Endothelial cell (in vitro differentiated cells): Measurements from ENCODE around the gene NCAM1. TPM values are rescaled to one million over a fixed set of nuclear protein-coding genes. Genes with fewer than 3 reads are reported as not detected.

Experiments
- DNase-seq: peaks from one replicate; pipeline ENCODE4 v3.0.0; 2021; ENCODE audit warnings: low spot score
- H3K27ac Mint-ChIP-seq: one replicate; pipeline ENCODE4 v1.8.0; 2021; ENCODE audit warnings: mixed read lengths, inconsistent platforms; ENCODE audit not compliant: unreplicated experiment
- H3K27me3 Mint-ChIP-seq: one replicate; pipeline ENCODE4 v1.8.0; 2021; ENCODE audit warnings: mild to moderate bottlenecking, moderate library complexity, mixed read lengths, inconsistent platforms; ENCODE audit not compliant: unreplicated experiment
- H3K36me3 Mint-ChIP-seq: one replicate; pipeline ENCODE4 v1.8.0; 2021; ENCODE audit warnings: mild to moderate bottlenecking, low read depth, mixed read lengths, inconsistent platforms; ENCODE audit not compliant: unreplicated experiment
- H3K4me1 Mint-ChIP-seq: one replicate; pipeline ENCODE4 v1.8.0; 2021; ENCODE audit warnings: mild to moderate bottlenecking, mixed read lengths, inconsistent platforms; ENCODE audit not compliant: unreplicated experiment
- H3K4me3 Mint-ChIP-seq: one replicate; pipeline ENCODE4 v1.8.0; 2021; ENCODE audit warnings: mild to moderate bottlenecking, mixed read lengths, inconsistent platforms; ENCODE audit not compliant: unreplicated experiment
- H3K9me3 Mint-ChIP-seq: one replicate; pipeline ENCODE4 v1.8.0; 2021; ENCODE audit warnings: mixed read lengths, inconsistent platforms; ENCODE audit not compliant: unreplicated experiment
- CTCF ChIP-seq: fragments of 200-600 bp; sonication (generic); IDR thresholded peaks from one replicate; pipeline ENCODE4 v1.5.0; 2021; ENCODE audit warnings: antibody characterized with exemption; ENCODE audit not compliant: unreplicated experiment
- total RNA-seq: library from RNA; stranded (reverse); fragmentation: NEBNext Ultra II Directional; extraction: Animal tissue kit (Norgen Biotek cat#: 25700); gene quantifications from one replicate; pipeline ENCODE4 v1.2.1, GENCODE V29; 2021; ENCODE audit not compliant: unreplicated experiment

NCAM1 gene
- total RNA-seq, 1 donor from 2014 or later = 21.9 TPM

DNA sequence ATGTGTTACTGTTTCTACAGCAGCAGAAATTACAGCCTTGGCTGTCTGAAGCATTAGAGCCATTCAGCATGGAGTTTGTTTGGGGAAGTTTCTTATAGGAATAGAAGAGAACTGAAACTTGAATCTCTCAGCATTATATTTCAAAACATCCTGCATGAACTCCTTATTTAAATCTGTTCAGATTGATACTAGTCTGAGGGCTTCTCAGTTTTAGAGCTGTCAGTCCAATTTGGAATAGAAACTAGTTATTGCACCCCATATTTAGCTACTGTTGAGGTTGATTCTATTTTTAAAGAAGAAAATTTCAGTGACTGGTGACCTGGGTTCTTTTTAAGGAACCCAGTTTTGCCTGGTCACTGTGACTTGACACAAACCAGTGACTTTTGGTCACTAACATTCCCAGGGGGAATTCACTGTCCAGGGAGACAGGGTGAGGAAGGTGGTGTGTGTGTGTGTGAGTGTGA is 227.2 kb downstream of the NCAM1 start:
- no peak overlapping the region for H3K4me3 Mint-ChIP-seq
- no peaks in the 10 kb centered on the region for H3K4me1 Mint-ChIP-seq
- H3K9me3 Mint-ChIP-seq = no peaks in the 10 kb centered on the region
- no peak for TF ChIP-seq CTCF
- no peak for DNase-seq
- H3K27ac Mint-ChIP-seq = no peak overlapping the region
- no peaks in the 10 kb centered on the region for H3K27me3 Mint-ChIP-seq
- no peaks in the 10 kb centered on the region for H3K36me3 Mint-ChIP-seq

GRCh38 chr11:113189909-113190667 is 228.9 kb downstream of the NCAM1 start:
- Mint-ChIP-seq H3K4me1 (no peaks in the 10 kb centered on the region), H3K27me3 (no peaks in the 10 kb centered on the region), H3K27ac (no peak overlapping the region), H3K4me3 (no peak overlapping the region), H3K36me3 (no peaks in the 10 kb centered on the region), H3K9me3 (no peaks in the 10 kb centered on the region)
- no peak for TF ChIP-seq CTCF
- DNase-seq = no peak

- no peak for TF ChIP-seq CTCF
- H3K4me3 Mint-ChIP-seq = no peak overlapping the region
- H3K36me3 Mint-ChIP-seq = no peaks in the 10 kb centered on the region
- H3K9me3 Mint-ChIP-seq = no peaks in the 10 kb centered on the region
- DNase-seq = no peak
- H3K27me3 Mint-ChIP-seq = no peaks in the 10 kb centered on the region
- no peak overlapping the region for H3K27ac Mint-ChIP-seq
- H3K4me1 Mint-ChIP-seq = no peaks in the 10 kb centered on the region
Observed at GRCh38 chr11:113192121-113192925, 231.1 kb downstream of the NCAM1 start.

GRCh38 chr11:113193016-113193415 is 231.8 kb downstream of the NCAM1 start:
- no peak for TF ChIP-seq CTCF
- H3K27ac Mint-ChIP-seq = no peak overlapping the region
- no peaks in the 10 kb centered on the region for H3K9me3 Mint-ChIP-seq
- no peaks in the 10 kb centered on the region for H3K27me3 Mint-ChIP-seq
- no peak for DNase-seq
- no peak overlapping the region for H3K4me3 Mint-ChIP-seq
- H3K36me3 Mint-ChIP-seq = no peaks in the 10 kb centered on the region
- no peaks in the 10 kb centered on the region for H3K4me1 Mint-ChIP-seq

GRCh38 chr11:113193946-113194345 is 232.7 kb downstream of the NCAM1 start:
- TF ChIP-seq CTCF = no peak
- no peak overlapping the region for H3K27ac Mint-ChIP-seq
- H3K9me3 Mint-ChIP-seq = no peaks in the 10 kb centered on the region
- no peak overlapping the region for H3K4me3 Mint-ChIP-seq
- no peak for DNase-seq
- H3K4me1 Mint-ChIP-seq = no peaks in the 10 kb centered on the region
- no peaks in the 10 kb centered on the region for H3K36me3 Mint-ChIP-seq
- no peaks in the 10 kb centered on the region for H3K27me3 Mint-ChIP-seq
